ENCODE measurements around the gene CDKL4.

DNA sequence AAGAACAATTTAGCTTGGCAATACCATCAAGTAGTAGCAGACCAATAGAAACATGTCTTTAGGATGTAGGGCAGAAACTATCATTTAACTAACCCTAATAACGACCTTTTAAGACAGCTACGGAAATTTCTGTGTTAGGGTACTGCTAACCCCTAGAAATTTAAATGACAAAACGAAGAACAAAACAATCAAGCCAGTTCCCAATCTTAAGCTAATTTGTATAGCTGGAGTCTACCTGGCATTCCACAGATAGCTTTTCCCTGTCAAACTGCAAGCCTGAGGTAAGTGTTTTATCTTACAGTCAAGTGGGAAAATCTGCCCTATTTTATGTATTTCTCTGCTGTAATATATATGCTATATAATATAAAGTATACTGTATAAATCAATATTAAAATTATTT, 37.6 kb upstream of the CDKL4 start:
- TF ChIP-seq POLR2AphosphoS5 (IDR thresholded peaks at IDR 0.05) (no peak), POLR2A (IDR thresholded peaks at IDR 0.05) (no peak)
- TF ChIP-seq, protein P1, sequence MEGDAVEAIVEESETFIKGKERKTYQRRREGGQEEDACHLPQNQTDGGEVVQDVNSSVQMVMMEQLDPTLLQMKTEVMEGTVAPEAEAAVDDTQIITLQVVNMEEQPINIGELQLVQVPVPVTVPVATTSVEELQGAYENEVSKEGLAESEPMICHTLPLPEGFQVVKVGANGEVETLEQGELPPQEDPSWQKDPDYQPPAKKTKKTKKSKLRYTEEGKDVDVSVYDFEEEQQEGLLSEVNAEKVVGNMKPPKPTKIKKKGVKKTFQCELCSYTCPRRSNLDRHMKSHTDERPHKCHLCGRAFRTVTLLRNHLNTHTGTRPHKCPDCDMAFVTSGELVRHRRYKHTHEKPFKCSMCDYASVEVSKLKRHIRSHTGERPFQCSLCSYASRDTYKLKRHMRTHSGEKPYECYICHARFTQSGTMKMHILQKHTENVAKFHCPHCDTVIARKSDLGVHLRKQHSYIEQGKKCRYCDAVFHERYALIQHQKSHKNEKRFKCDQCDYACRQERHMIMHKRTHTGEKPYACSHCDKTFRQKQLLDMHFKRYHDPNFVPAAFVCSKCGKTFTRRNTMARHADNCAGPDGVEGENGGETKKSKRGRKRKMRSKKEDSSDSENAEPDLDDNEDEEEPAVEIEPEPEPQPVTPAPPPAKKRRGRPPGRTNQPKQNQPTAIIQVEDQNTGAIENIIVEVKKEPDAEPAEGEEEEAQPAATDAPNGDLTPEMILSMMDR (IDR thresholded peaks at IDR 0.05), result no peak

Data from sigmoid colon (tissue), 4 donors.